BJ (cell line): Measurements from ENCODE around the gene SEMA6C. TPM values are rescaled to one million over a fixed set of nuclear protein-coding genes. Genes with fewer than 3 reads are reported as not detected.
"Not testable (repeated sequence)": the region's sequence is repeated elsewhere in the genome, so short reads cannot be mapped to it uniquely, and the experiment has no call there.

Experiments
- CTCF ChIA-PET: fragments of 350-600 bp; formaldehyde crosslinking; extraction: SDS; loops from one replicate; lab custom pipeline; 2021; ENCODE audit warnings: antibody characterized with exemption, inconsistent platforms; lab: Yijun Ruan, JAX
- POLR2A ChIA-PET: fragments of 300-600 bp; sonication (Branson Sonifier 250); formaldehyde crosslinking; extraction: SDS; loops from one replicate; lab custom pipeline; 2021; ENCODE audit warnings: antibody characterized with exemption; lab: Charles Lee
- DNase-seq: peaks from one replicate; pipeline ENCODE4 v3.0.0-alpha.2; 2011; ENCODE audit warnings: low read depth
- H3K27me3 ChIP-seq: 2 replicates; pipeline ENCODE4 v1.6.0; 2011; ENCODE audit warnings: low read length; ENCODE audit not compliant: control insufficient read depth, insufficient read depth
- H3K36me3 ChIP-seq: 2 replicates; pipeline ENCODE4 v1.5.1; 2011; ENCODE audit warnings: low read length; ENCODE audit not compliant: control insufficient read depth, insufficient read depth
- H3K4me3 ChIP-seq: 2 replicates; pipeline ENCODE4 v1.5.1; 2011; ENCODE audit warnings: low read depth, mild to moderate bottlenecking, control low read depth, low read length
- polyA minus RNA-seq: library from RNA; depleted of rRNA, polyadenylated mRNA; stranded (reverse); fragments of >200 nt; gene quantifications from 2 replicates; pipeline ENCODE4 v1.2.3, GENCODE V29; 2011; rRNA and poly(A)+ RNA removed
- polyA plus RNA-seq: library from polyadenylated mRNA; depleted of rRNA; stranded (reverse); fragments of >200 nt; gene quantifications from 2 replicates; pipeline ENCODE4 v1.2.3, GENCODE V29; 2011; rRNA removed
- TF ChIP-seq, protein P1 (sequence below): IDR thresholded peaks from 2 replicates; pipeline ENCODE4 v1.5.1; 2011; ENCODE audit warnings: low read depth, mild to moderate bottlenecking, control low read depth, inconsistent platforms, low read length, moderate library complexity; ENCODE audit not compliant: insufficient read depth

The SEMA6C gene, protein sequence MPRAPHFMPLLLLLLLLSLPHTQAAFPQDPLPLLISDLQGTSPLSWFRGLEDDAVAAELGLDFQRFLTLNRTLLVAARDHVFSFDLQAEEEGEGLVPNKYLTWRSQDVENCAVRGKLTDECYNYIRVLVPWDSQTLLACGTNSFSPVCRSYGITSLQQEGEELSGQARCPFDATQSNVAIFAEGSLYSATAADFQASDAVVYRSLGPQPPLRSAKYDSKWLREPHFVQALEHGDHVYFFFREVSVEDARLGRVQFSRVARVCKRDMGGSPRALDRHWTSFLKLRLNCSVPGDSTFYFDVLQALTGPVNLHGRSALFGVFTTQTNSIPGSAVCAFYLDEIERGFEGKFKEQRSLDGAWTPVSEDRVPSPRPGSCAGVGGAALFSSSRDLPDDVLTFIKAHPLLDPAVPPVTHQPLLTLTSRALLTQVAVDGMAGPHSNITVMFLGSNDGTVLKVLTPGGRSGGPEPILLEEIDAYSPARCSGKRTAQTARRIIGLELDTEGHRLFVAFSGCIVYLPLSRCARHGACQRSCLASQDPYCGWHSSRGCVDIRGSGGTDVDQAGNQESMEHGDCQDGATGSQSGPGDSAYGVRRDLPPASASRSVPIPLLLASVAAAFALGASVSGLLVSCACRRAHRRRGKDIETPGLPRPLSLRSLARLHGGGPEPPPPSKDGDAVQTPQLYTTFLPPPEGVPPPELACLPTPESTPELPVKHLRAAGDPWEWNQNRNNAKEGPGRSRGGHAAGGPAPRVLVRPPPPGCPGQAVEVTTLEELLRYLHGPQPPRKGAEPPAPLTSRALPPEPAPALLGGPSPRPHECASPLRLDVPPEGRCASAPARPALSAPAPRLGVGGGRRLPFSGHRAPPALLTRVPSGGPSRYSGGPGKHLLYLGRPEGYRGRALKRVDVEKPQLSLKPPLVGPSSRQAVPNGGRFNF
- polyA plus RNA-seq: 1.5 and 1.8 TPM in 2 replicates
- 1.2 and 2.7 TPM in 2 replicates for polyA minus RNA-seq

DNA sequence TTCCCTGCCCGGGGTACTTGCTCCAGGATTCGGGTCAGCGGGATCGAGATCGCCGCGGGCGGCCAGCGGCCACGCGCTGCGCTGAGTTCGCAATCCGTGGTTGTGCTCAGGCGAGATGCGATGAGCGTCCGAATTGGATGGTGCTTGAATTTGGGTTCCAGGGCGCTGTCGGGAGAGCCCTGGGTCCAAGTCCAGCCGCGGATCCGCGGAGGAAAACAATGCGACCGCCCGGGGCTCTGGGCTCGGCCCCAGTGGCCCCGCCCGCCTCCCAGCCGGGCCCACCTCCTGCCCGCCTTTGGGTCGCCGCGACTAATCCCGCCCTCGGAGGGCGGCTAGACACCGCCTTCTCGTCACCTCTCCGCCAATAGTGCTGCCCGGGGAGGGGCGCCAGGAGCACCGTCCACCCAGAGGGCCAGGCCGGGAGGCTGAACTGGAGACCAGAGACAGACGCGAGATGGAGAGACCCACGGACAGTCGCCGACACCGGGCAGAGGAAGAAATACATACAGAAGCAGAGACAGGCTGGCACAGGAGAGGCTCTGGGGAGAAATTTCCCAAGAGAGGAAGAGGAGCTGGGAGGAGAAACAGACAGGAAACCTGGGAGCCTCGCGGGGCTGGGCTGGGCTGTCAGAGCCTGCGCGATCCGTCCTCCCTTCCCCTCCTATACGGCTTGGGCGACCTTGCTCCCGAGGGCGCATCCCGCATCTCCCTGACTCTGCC lies at the start of gene SEMA6C:
Gene SEMA6C, minus strand, starts transcription at position 220 of the 720 bp plus-strand sequence. CDS start 4,010 bp downstream, outside the sequence.
- TF ChIP-seq, protein P1, sequence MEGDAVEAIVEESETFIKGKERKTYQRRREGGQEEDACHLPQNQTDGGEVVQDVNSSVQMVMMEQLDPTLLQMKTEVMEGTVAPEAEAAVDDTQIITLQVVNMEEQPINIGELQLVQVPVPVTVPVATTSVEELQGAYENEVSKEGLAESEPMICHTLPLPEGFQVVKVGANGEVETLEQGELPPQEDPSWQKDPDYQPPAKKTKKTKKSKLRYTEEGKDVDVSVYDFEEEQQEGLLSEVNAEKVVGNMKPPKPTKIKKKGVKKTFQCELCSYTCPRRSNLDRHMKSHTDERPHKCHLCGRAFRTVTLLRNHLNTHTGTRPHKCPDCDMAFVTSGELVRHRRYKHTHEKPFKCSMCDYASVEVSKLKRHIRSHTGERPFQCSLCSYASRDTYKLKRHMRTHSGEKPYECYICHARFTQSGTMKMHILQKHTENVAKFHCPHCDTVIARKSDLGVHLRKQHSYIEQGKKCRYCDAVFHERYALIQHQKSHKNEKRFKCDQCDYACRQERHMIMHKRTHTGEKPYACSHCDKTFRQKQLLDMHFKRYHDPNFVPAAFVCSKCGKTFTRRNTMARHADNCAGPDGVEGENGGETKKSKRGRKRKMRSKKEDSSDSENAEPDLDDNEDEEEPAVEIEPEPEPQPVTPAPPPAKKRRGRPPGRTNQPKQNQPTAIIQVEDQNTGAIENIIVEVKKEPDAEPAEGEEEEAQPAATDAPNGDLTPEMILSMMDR: no peak
- Histone ChIP-seq H3K36me3 (no peaks in the 10 kb centered on the region), H3K27me3 (no peaks in the 10 kb centered on the region), H3K4me3 (peak within 1 kb of the TSS; percentile 82)
- ChIA-PET CTCF (interaction anchor here (0.6 to 0.9 kb wide), 2 partner anchors 15 to 32 kb away, joined by 3 read pairs; no protein-coding TSS in a partner anchor), POLR2A (no interaction called here)
- DNase-seq: peak; percentile 59

DNA sequence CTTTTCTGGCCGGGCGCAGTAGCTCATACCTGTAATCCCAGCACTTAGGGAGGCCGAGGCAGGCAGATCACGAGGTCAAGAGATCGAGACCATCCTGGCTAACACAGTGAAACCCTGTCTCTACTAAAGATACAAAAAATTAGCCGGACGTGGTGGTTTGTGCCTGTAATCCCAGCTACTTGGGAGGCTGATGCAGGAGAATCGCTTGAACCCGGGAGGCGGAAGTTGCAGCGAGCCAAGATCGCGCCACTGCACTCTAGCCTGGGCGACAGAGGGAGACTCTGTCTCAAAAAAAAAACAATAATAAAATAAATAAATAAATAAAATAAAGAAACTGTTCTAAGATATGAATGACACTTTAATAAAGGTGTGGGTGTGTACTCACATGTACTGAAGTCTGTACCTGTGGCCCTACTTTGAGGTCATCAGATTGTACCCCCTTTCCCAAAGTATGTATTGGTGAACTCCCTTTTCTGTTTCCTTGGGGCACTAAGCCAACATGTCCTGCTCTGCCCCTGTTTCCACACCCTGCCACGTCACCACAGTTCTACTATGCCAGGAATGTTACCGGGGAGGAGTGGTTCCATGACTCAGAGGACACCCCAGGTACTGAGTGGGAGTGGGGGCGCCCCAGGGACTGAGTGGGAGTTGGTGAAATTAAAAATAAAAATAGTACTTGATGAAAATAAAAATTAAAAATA lies 48.6 kb upstream of the SEMA6C start:
- POLR2A ChIA-PET: interaction anchor here (0.5 to 0.6 kb wide), 3 partner anchors 28 to 139 kb away, joined by 3 to 17 read pairs (median 7); no protein-coding TSS in a partner anchor
- CTCF ChIA-PET: interaction anchor here (0.6 to 4.0 kb wide), 10 partner anchors 13 to 156 kb away, joined by 3 to 43 read pairs (median 4); partner anchors contain the start of genes GABPB2 and PSMD4
- not testable (repeated sequence) for H3K36me3 ChIP-seq, H3K27me3 ChIP-seq
- peak overlapping the region; percentile 9; the same call in 1 of the 2 replicates for H3K4me3 ChIP-seq
- peak; percentile 54 for DNase-seq

DNA sequence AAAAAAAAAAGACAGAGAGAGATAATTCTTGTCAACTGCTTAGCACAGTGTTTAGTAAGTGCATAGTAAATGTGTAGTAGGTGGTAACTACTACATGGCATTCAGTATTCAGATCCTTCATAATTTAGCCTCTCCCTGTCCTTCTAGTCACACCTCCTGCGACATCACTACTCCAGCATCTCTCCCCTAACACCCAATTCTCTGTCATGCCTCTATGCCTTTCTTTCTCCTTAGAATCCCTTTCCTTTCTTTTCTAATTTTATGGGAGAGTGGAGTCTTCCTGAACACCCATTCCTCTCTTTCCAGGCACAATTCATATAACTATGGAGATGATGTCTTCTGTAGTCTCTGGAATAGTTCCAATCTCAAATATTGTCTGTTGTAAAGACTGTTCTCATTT lies 47.4 kb upstream of the SEMA6C start:
- CTCF ChIA-PET: interaction anchor here (0.6 to 1.5 kb wide), 2 partner anchors 58 to 589 kb away, joined by 3 to 7 read pairs; no protein-coding TSS in a partner anchor
- no peaks in the 10 kb centered on the region for H3K27me3 ChIP-seq
- no peaks in the 10 kb centered on the region for H3K36me3 ChIP-seq
- H3K4me3 ChIP-seq: no peak overlapping the region
- TF ChIP-seq, protein P1: no peak
- POLR2A ChIA-PET: no interaction called here
- DNase-seq: no peak

DNA sequence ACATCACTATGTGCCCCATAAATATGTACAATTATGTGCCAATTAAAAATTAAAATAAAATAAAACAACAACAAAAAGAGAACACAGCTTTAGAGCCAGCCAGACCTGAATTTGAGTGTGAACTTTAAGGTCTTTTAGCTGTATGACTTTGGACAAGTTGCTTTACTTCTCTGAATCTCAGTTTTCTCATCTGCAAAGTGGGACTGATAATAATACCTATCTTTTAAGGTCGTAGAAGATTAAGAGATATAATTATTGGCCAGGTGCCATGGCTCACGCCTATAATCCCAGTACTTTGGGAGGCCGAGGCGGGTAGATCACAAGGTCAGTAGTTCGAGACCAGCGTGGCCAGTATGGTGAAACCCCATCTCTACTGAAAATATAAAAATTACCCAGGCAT lies 46.9 kb upstream of the SEMA6C start:
- POLR2A ChIA-PET: no interaction called here

More for the DNA sequence above, 46.9 kb upstream of the SEMA6C start:
- Histone ChIP-seq H3K4me3 (no peak overlapping the region), H3K36me3 (no peaks in the 10 kb centered on the region), H3K27me3 (no peaks in the 10 kb centered on the region)
- TF ChIP-seq, protein P1: no peak
- CTCF ChIA-PET: interaction anchor here (1.5 kb wide), 1 partner anchor 58 kb away, joined by 7 read pairs; no protein-coding TSS in a partner anchor
- no peak for DNase-seq
